Stimulated activated memory B cell treated with anti-CD40 and anti-IgM and Interleukin-4, amounts not matched to agents 10 μg/mL and 1 μg/mL and 100 μg/mL, for 72 hours (primary cell): ENCODE measurements around the gene ZNF638.
"Not testable (repeated sequence)": the region's sequence is repeated elsewhere in the genome, so short reads cannot be mapped to it uniquely, and the experiment has no call there.

ENCODE experiments used
- ATAC-seq: fragments of 150-1000 bp; cut with Tn5 transposase; 2 replicates; pipeline ENCODE4 v1.10.0; 2021
- H3K27ac Mint-ChIP-seq: one replicate; pipeline ENCODE4 v1.8.0; 2022; ENCODE audit warnings: mild to moderate bottlenecking, mixed read lengths
- H3K27me3 Mint-ChIP-seq: one replicate; pipeline ENCODE4 v1.8.0; 2022; ENCODE audit warnings: mixed read lengths
- H3K36me3 Mint-ChIP-seq: one replicate; pipeline ENCODE4 v1.8.0; 2022; ENCODE audit warnings: mixed read lengths
- H3K4me1 Mint-ChIP-seq: one replicate; pipeline ENCODE4 v1.8.0; 2022; ENCODE audit warnings: mixed read lengths
- H3K4me3 Mint-ChIP-seq: one replicate; pipeline ENCODE4 v1.8.0; 2022; ENCODE audit warnings: mild to moderate bottlenecking, moderate library complexity, mixed read lengths
- H3K9me3 Mint-ChIP-seq: one replicate; pipeline ENCODE4 v1.8.0; 2022; ENCODE audit warnings: mixed read lengths

ZNF638 gene

DNA sequence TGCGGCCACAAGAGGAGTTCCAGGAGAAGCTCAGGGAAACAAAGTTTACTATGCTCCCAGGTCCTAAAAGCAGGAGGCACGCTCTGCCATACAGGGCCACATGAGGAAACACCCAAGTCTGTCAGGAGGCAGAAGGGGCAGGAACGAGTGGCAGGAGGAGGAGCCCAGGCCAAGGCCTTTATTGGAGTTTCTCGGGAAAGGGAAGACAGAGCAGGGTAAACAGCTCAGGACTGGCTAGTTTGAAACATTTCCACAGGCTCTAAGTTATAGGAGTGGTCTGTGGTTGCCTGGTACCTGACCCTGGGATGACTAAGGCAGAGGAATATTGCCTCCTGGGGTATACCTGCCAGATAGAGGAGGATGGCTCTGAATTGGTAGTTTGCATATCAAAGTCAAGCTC lies 3.7 kb upstream of the ZNF638 start:
- Mint-ChIP-seq H3K9me3 (peaks cover 2% of the 10 kb centered on the region), H3K4me3 (no peak overlapping the region), H3K27me3 (no peaks in the 10 kb centered on the region), H3K4me1 (peaks cover 9% of the 10 kb centered on the region), H3K36me3 (no peaks in the 10 kb centered on the region), H3K27ac (no peak overlapping the region)
- ATAC-seq = no peak

DNA sequence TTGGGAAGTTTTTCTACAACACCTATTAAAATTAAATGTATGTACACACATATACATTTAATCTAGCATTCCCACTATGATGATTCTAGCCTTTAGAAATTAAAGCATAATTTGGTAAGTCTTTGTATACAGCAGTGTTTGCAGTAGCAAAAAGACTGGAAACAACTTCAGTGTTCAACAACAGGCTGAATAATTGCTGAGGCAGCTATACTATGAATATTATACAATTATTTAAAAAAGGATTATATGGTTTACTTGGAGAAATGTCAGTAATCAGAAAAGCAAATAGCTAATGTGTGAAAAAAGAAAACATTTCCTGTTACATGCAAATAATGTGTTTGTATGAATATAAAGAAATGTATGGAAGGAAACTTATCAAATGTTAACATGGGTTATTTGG lies 1.4 kb upstream of the ZNF638 start:
- H3K9me3 Mint-ChIP-seq = no peaks in the 10 kb centered on the region
- no peak overlapping the region for H3K27ac Mint-ChIP-seq
- no peaks in the 10 kb centered on the region for H3K27me3 Mint-ChIP-seq
- ATAC-seq = no peak
- peaks cover 11% of the 10 kb centered on the region for H3K36me3 Mint-ChIP-seq
- H3K4me3 Mint-ChIP-seq = no peak overlapping the region
- peaks cover 27% of the 10 kb centered on the region for H3K4me1 Mint-ChIP-seq

DNA sequence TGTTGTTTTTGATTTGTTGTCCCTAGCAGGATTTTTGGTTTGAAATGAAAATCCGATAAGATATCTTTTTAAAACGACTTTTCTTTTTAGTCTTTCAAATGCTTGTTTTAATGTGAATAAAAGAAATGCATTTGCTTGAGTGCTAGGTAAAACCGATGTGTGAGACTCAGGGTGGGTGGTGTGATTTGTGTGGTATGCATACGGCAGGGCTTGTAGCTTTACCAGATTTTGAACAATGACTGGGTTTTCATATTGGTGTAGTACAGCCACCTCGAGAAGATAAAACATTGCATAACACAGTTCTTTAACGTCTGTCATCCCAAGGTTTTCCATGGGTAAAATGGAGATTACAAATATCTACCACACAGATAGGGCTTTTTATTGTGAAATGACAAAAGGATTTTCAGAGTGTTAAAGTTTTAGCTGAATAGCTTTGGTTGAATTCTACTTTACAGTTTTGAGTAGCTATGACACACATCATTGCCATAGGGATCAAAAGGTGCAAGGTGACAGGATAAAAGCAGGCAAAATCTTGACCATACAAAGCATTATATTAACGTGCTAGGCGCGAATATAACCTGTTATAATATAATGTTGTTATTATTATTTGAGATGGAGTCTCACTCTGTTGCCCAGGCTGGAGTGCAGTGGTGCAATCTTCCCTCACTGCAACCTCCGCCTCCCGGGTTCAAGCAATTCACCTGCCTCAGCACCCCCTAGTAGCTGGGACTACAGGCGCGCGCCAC lies 824 bp upstream of the ZNF638 start:
- Mint-ChIP-seq H3K4me3 (peak overlapping the region; percentile 99), H3K4me1 (peaks cover 27% of the 10 kb centered on the region), H3K36me3 (peaks cover 11% of the 10 kb centered on the region), H3K27me3 (no peaks in the 10 kb centered on the region), H3K27ac (peak overlapping the region; percentile 98), H3K9me3 (no peaks in the 10 kb centered on the region)
- ATAC-seq = no peak

DNA sequence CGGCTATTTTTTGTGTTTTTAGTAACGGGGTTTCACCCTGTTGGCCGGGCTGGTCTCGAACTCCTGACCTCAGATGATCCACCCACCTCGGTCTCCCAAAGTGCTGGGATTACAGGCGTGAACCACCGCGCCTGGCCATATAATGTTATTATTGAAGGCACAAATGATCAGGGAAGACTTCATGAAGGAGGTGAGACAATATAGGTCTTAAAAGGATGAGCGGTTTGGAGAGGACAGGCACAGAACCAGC lies 326 bp upstream of the ZNF638 start:
- not testable (repeated sequence) for H3K27me3 Mint-ChIP-seq, H3K9me3 Mint-ChIP-seq
- H3K36me3 Mint-ChIP-seq = peaks cover 11% of the 10 kb centered on the region
- peak overlapping the region; percentile 99 for H3K4me3 Mint-ChIP-seq
- peak overlapping the region; percentile 98 for H3K27ac Mint-ChIP-seq
- H3K4me1 Mint-ChIP-seq = peaks cover 27% of the 10 kb centered on the region
- ATAC-seq = peak; percentile 2

DNA sequence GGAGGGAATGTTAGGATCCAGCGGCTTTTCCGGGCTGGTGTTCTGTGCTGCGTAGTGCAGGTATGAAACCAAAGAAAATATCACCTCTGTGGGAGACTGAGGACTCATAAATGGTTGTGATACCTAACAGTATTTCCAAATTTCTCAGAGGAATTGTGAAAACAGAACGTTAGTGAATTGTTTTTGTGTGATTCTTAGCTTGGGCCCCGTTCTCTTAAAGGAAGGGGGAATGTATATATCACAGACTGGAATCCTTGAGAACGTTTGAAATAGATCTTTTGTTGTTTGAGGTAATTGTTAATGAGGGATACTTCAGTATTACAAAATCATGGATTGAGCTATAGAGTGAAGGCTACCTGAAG lies 834 bp downstream of the ZNF638 start:
- Mint-ChIP-seq H3K4me3 (peak overlapping the region; percentile 99), H3K36me3 (peaks cover 11% of the 10 kb centered on the region), H3K27ac (peak overlapping the region; percentile 98), H3K4me1 (peaks cover 36% of the 10 kb centered on the region), H3K27me3 (no peaks in the 10 kb centered on the region), H3K9me3 (no peaks in the 10 kb centered on the region)
- ATAC-seq = no peak

DNA sequence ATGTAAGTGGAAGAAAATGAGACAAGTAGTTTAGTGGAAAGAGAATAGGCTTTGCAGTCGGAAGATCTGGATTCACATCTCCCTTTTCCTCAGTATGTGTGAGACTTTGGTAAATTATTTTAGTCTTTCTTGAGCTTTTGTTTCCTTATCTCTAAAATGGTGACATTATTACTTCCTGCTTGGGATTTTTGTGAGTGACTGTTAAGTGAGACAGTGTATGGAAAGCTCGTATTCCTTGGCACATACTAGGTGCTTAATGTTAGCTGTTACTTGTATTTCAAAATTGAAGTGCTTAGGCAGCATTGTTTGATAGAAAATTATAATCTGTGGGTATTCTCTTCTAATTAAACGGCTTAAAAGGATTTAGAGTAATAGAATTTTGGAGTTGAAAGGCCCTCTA lies 2.0 kb downstream of the ZNF638 start:
- Mint-ChIP-seq H3K36me3 (peaks cover 20% of the 10 kb centered on the region), H3K4me3 (peak overlapping the region; percentile 71), H3K4me1 (peaks cover 48% of the 10 kb centered on the region), H3K9me3 (no peaks in the 10 kb centered on the region), H3K27me3 (no peaks in the 10 kb centered on the region), H3K27ac (peak overlapping the region; percentile 98)
- no peak for ATAC-seq

DNA sequence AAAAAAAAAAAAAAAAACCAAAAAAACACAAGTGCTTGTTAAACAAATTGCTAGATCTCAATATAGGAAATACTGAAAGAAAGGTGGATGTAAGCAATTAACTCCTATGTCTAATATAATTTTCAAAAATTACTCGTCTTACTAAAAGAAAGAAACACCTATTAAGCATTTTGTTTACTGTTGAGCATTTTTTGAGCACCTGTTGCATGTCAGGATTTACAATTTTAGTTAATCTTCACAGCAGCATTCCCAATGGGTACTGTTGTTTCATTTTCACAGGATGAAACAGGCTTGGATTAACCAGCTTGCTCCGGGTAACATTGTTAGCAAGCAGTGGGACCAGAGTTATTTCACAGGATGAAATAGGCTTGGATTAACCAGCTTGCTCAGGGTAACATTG lies 4.8 kb downstream of the ZNF638 start:
- Mint-ChIP-seq H3K27ac (no peak overlapping the region), H3K9me3 (no peaks in the 10 kb centered on the region), H3K36me3 (peaks cover 20% of the 10 kb centered on the region), H3K4me3 (no peak overlapping the region), H3K4me1 (peaks cover 72% of the 10 kb centered on the region), H3K27me3 (no peaks in the 10 kb centered on the region)
- no peak for ATAC-seq

DNA sequence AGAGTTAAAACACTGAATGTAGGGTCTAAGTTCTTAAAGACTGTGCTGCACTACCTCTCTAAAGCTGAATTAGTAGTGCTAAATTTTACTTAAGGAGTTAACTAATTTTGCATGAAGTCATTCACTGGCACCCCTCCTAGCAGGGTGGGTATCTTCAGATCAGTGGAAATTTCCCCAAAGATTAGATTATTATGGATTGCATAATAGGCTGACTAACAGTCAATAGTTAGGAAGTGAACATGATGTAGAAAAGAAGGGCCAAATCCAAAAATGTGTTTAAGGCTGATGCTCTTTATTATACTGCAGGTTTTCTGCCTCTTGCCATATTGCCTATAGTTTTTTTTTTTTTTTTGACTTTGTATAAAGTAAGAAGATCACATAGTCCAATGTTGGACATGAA lies 5.2 kb downstream of the ZNF638 start:
- Mint-ChIP-seq H3K36me3 (peaks cover 20% of the 10 kb centered on the region), H3K4me3 (no peak overlapping the region), H3K9me3 (no peaks in the 10 kb centered on the region), H3K4me1 (peaks cover 72% of the 10 kb centered on the region), H3K27me3 (no peaks in the 10 kb centered on the region), H3K27ac (no peak overlapping the region)
- no peak for ATAC-seq

DNA sequence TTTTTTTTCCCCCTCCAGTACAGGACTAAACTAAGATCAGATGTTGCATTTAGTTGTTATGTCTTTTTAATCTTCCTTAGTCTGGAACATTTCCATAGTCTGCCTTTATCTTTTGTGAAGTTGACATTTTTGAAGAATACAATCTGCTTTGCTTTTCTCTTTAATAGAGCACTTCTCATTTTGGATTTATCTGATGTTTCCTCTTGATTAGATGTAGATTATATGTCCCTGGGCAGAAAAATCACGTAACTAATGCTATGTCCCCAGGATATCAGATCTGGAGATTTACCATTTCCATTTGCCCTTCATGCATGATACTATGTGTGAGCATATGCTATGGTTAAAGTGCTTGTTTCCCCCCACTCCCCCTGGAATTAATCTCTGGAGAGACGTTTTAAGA lies 6.2 kb downstream of the ZNF638 start:
- no peak for ATAC-seq
- peaks cover 70% of the 10 kb centered on the region for H3K4me1 Mint-ChIP-seq

DNA sequence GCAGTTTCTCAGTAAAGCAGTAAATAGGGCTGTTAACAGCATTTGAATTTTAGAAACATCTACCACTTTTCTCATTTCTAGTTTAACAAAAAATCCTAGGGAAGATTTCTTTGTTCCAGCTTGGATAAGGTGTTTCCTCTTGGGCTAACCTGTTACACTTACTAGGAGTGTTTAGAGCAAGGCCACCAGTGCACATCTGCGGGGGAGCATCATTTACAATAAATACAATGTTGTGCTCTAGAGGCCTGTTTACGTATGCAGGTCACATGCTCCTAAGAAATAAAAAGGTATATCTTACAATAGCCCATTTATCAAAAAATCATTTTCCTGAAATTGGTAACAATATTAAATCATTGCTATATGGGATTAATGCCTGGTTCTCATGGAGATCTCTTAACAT lies 8.1 kb downstream of the ZNF638 start:
- H3K27ac Mint-ChIP-seq = no peak overlapping the region
- ATAC-seq = no peak
- no peaks in the 10 kb centered on the region for H3K27me3 Mint-ChIP-seq
- H3K4me1 Mint-ChIP-seq = peaks cover 60% of the 10 kb centered on the region
- no peaks in the 10 kb centered on the region for H3K9me3 Mint-ChIP-seq
- H3K4me3 Mint-ChIP-seq = no peak overlapping the region
- H3K36me3 Mint-ChIP-seq = peaks cover 9% of the 10 kb centered on the region

More for the DNA sequence above, 6.2 kb downstream of the ZNF638 start:
- Mint-ChIP-seq H3K4me3 (no peak overlapping the region), H3K9me3 (no peaks in the 10 kb centered on the region), H3K27ac (no peak overlapping the region), H3K36me3 (peaks cover 20% of the 10 kb centered on the region), H3K27me3 (no peaks in the 10 kb centered on the region)

DNA sequence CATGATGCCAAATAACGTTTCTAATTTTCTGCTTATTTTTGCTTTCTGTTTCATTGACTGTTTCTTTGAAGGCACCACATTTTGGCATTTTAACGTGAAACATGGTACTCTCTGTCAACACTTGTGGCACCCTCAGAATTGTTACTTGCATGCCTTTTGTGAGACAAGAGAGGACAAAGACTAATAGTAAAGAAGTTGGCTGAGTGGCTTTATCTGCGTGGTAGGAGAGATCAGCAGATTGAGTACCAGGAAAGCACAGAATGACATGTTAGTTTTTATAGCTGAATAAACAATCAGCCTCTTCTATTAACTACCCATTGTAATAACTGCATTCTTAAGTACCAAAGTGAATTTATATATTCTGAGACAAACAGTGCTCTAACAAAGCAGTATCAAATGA lies 8.6 kb downstream of the ZNF638 start:
- Mint-ChIP-seq H3K27me3 (no peaks in the 10 kb centered on the region), H3K4me1 (peaks cover 59% of the 10 kb centered on the region), H3K4me3 (no peak overlapping the region), H3K36me3 (peaks cover 9% of the 10 kb centered on the region), H3K27ac (no peak overlapping the region), H3K9me3 (no peaks in the 10 kb centered on the region)
- no peak for ATAC-seq

DNA sequence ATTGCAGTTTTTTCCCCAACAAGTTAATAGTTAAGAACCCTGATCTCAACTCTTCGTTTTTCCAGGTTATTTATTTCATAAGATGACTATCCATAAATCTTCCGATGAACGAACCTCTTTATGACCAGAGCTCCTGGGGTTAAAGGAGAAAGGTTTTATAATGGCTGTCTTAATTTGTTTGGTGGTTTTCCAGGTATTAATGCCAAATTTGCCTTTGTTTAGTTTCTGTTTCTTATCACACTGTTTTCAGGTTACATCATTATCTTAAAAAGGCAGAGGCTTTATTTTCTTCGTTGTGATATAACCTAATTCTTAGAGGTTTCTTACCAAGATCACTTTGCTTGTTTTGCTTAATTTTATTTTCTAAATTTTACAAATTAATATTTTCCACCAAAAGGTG lies 10.1 kb downstream of the ZNF638 start:
- peaks cover 68% of the 10 kb centered on the region for H3K4me1 Mint-ChIP-seq
- H3K9me3 Mint-ChIP-seq = no peaks in the 10 kb centered on the region
- no peak overlapping the region for H3K27ac Mint-ChIP-seq
- ATAC-seq = no peak
- no peak overlapping the region for H3K4me3 Mint-ChIP-seq
- H3K27me3 Mint-ChIP-seq = no peaks in the 10 kb centered on the region
- H3K36me3 Mint-ChIP-seq = peaks cover 20% of the 10 kb centered on the region

DNA sequence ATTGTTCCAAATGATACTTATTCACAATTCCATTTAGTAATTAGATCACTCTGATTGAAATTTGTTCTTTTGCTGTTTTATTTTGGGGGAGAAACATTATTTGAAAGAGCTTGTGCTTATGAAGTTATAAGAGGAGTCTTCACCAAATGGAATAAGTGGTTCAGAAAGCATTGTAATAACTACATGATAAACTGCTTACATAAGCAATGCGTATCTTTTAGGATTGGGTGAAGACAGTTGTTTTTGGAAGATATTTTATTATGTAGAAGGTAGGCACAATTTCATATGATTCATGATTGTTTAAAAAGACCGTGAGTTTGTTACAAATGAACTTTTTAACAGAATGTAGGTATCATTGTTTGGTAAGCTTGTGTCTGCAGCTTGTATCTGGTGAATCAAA lies 14.5 kb downstream of the ZNF638 start:
- ATAC-seq = no peak
- Mint-ChIP-seq H3K27me3 (no peaks in the 10 kb centered on the region), H3K36me3 (peaks cover 40% of the 10 kb centered on the region), H3K27ac (no peak overlapping the region), H3K4me3 (no peak overlapping the region), H3K9me3 (no peaks in the 10 kb centered on the region), H3K4me1 (peaks cover 35% of the 10 kb centered on the region)

DNA sequence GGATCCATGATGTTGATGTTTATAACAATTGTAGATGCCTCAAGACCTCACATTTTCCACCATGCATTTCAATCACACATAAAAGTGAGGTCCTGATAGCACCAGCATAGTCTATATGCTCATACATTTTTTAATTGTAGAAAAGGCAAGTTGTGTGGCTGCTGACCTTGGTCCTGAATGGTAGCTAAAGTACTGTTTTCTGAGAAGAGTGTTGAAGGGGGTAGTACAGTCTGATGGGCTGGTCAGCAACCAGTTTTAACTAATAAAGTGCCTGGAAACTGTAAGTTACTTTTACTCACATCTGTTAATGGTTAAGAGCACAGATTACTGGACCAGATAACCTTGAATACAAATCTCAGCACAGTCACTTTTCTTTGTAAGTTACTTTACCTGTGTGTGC lies 15.9 kb downstream of the ZNF638 start:
- Mint-ChIP-seq H3K4me1 (peaks cover 41% of the 10 kb centered on the region), H3K27me3 (no peaks in the 10 kb centered on the region), H3K27ac (no peak overlapping the region), H3K4me3 (no peak overlapping the region), H3K9me3 (no peaks in the 10 kb centered on the region), H3K36me3 (peaks cover 49% of the 10 kb centered on the region)
- ATAC-seq = no peak

DNA sequence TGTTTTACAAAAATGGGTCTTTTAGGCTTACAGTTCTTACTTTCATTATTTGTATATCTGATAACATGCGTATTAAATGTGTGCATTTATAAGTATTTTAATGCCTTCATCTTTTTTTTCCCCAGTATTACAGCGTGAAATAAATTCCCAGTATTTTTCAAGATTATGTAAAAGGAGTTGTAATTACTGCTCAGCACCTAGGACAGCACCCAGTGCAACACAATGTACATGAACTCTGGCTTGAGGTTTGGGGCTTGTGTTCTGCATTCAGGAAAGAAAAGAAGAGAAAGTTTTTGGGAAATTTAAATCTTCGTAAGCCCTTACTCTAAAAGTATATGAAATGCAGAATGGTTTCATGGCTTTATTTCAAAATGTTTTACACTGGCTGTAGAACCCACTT lies 16.7 kb downstream of the ZNF638 start:
- no peak for ATAC-seq
- H3K9me3 Mint-ChIP-seq = no peaks in the 10 kb centered on the region
- peaks cover 54% of the 10 kb centered on the region for H3K36me3 Mint-ChIP-seq
- no peak overlapping the region for H3K4me3 Mint-ChIP-seq
- no peak overlapping the region for H3K27ac Mint-ChIP-seq
- peaks cover 43% of the 10 kb centered on the region for H3K4me1 Mint-ChIP-seq
- no peaks in the 10 kb centered on the region for H3K27me3 Mint-ChIP-seq

DNA sequence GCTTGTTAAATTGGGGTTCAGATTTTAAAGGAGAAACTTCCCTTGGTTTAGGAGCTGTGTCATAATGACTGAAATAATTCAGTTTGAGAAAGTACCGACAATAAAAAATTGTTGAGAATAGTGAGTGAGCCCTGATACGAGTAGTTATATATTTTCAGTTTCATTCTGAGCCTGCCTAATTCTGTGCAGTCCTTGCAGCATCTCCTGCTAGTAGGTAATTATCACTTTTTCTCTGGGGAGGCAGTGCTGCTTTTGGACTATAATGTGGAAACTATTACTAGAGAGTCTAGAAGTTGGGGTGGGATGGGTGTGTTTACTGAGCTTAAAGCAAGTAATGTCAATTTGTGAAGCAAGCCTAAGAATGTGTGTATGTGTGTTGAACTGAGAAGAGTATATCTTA lies 21.7 kb downstream of the ZNF638 start:
- Mint-ChIP-seq H3K27ac (no peak overlapping the region), H3K9me3 (no peaks in the 10 kb centered on the region), H3K27me3 (no peaks in the 10 kb centered on the region), H3K36me3 (peaks cover 59% of the 10 kb centered on the region), H3K4me3 (no peak overlapping the region), H3K4me1 (peaks cover 30% of the 10 kb centered on the region)
- ATAC-seq = no peak
